ENCODE measurements around the gene SDHB.
A peak's percentile ranks its signal among the peaks of the same experiment; 100 is the strongest.

Gene SDHB

DNA sequence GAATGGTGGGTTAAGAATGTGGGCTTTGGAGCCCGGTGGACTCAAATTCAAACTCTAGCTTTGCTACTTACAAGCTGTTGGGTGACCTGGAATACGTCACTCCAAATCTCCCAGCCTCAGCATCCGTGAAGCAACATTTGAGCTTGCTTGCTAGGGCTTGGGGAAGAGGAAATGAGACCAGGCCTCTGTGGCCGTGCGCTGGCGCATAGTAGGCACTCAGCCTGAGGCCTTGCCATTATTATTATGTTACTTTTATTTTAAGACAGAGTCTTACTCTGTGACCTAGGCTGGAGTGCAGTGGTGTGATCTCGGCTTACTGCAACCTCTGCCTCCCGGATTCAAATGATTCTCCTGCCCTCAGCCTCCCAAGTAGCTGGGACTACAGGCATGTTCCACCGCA lies 61.2 kb downstream of the SDHB start:
- H3K27me3 ChIP-seq (ENCODE audit: insufficient read depth, low read depth, severe bottlenecking) = no peaks in the 10 kb centered on the region
- TF ChIP-seq, protein P1, sequence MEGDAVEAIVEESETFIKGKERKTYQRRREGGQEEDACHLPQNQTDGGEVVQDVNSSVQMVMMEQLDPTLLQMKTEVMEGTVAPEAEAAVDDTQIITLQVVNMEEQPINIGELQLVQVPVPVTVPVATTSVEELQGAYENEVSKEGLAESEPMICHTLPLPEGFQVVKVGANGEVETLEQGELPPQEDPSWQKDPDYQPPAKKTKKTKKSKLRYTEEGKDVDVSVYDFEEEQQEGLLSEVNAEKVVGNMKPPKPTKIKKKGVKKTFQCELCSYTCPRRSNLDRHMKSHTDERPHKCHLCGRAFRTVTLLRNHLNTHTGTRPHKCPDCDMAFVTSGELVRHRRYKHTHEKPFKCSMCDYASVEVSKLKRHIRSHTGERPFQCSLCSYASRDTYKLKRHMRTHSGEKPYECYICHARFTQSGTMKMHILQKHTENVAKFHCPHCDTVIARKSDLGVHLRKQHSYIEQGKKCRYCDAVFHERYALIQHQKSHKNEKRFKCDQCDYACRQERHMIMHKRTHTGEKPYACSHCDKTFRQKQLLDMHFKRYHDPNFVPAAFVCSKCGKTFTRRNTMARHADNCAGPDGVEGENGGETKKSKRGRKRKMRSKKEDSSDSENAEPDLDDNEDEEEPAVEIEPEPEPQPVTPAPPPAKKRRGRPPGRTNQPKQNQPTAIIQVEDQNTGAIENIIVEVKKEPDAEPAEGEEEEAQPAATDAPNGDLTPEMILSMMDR (IDR thresholded peaks at IDR 0.05; ENCODE audit: low read depth, low read length) = no peak
- no peaks in the 10 kb centered on the region for H3K9me3 ChIP-seq (ENCODE audit: severe bottlenecking)
- H3K36me3 ChIP-seq = peaks cover 13% of the 10 kb centered on the region
- H3K27ac ChIP-seq = no peak overlapping the region
- no peak for DNase-seq
- H3K4me3 ChIP-seq (ENCODE audit: low read depth, low read length) = no peak overlapping the region

DNA sequence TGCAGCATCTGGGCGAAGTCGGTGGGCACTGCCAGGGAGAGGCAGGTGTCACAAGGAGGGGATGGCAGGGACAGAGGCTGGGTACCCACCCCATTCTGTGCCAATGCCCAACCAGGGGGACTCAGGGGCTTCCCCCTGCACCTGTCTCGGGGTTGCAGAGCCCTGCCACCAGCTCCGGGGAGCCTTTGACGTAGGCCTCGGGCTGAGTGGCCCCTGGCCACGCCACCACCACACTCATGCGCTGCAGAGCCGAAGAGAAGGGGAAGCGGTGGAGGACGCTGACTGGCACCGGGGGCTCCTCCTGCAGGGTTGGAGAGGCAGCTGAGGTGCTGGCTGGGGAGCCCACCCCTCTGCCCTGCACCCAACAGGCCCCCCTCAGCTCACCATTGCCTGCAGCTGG lies 61.7 kb downstream of the SDHB start:
- peaks cover 16% of the 10 kb centered on the region for H3K36me3 ChIP-seq
- H3K27ac ChIP-seq = no peak overlapping the region
- no peaks in the 10 kb centered on the region for H3K9me3 ChIP-seq (ENCODE audit: severe bottlenecking)
- no peaks in the 10 kb centered on the region for H3K27me3 ChIP-seq (ENCODE audit: insufficient read depth, low read depth, severe bottlenecking)
- no peak overlapping the region for H3K4me3 ChIP-seq (ENCODE audit: low read depth, low read length)
- DNase-seq = no peak
- TF ChIP-seq, protein P1 (IDR thresholded peaks at IDR 0.05; ENCODE audit: low read depth, low read length) = no peak

DNA sequence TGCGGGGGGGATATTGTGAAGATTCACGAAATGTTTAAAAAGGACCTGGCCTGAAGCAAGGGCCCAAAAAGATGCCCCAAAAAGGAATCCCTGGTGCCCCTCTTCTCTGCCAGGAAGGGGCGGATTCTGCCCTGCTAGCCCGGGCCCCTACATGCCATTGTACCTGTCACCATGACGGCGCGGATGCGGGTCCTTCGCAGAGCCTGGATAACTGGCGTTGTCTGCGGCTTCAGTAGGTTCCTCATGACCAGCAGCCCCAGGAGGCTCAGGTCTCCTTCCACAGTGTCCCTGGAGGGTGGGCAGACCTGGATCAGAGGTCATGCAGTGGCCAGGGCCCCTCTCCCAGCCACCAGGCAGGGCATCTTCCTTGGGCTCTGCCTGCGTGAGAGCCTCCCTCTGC lies 62.3 kb downstream of the SDHB start:
- DNase-seq = no peak
- TF ChIP-seq, protein P1 (IDR thresholded peaks at IDR 0.05; ENCODE audit: low read depth, low read length) = no peak
- H3K27ac ChIP-seq = no peak overlapping the region

DNA sequence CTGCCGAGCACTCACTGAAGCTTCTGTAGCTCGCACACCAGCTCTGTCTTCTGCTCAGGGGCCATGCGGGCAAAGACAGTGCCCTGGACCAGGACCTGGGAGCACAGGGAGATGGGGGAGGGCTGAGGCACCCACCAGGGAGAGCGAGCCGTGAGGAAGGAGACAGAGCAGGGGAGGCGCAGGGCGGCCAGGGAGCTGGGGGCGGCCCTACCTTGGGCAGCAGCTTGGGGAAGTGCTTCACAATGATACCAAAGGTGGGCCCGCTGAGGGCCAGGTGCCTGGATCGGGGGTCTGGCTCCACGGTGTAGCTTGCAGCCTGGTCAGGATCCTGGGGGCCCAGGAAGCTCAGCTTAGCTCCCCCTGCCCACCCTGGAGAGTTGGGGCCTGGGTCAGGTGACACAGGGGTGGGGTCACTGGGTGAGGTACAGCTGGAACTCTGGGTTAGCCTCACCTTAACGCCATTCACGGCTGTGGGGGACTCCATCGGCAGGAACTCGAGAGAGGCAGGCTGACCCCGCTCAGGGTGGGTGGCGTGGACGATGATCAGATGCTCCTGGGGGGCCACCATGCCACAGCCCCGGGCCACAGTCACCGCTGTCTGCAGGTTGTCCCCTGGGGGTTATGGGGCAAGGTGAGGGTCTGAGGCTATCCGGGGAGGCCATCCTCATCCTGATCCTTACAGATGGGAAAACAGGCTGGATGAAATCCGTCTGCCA lies 64.0 kb downstream of the SDHB start:
- Histone ChIP-seq H3K4me3 (ENCODE audit: low read depth, low read length) (no peak overlapping the region), H3K36me3 (peaks cover 18% of the 10 kb centered on the region), H3K27me3 (ENCODE audit: insufficient read depth, low read depth, severe bottlenecking) (no peaks in the 10 kb centered on the region), H3K9me3 (ENCODE audit: severe bottlenecking) (no peaks in the 10 kb centered on the region), H3K27ac (no peak overlapping the region)
- no peak for DNase-seq
- TF ChIP-seq, protein P1 (IDR thresholded peaks at IDR 0.05; ENCODE audit: low read depth, low read length) = no peak

More for the DNA sequence above, 62.3 kb downstream of the SDHB start:
- no peak overlapping the region for H3K4me3 ChIP-seq (ENCODE audit: low read depth, low read length)
- no peaks in the 10 kb centered on the region for H3K9me3 ChIP-seq (ENCODE audit: severe bottlenecking)
- H3K36me3 ChIP-seq = peaks cover 17% of the 10 kb centered on the region
- H3K27me3 ChIP-seq (ENCODE audit: insufficient read depth, low read depth, severe bottlenecking) = no peaks in the 10 kb centered on the region

DNA sequence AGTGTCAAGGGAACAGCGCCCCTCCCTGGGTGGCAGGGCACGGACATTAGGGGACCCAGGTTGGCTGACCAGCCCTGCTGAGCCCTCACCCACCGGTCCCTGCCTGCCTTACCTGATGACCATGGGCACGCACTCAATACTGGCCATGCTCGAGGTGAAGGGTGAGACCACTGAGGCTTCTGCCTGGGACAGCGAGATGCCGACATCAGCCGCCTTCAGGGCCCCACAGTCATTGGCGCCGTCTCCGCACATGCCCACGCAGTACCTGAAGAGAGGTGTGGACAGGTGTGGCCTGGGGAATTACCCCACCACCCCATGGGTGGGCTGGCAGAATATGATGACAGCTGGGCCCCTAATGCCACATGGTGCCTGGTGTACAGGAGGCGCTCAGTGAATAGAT lies 65.6 kb downstream of the SDHB start:
- Histone ChIP-seq H3K36me3 (peaks cover 18% of the 10 kb centered on the region), H3K9me3 (ENCODE audit: severe bottlenecking) (no peaks in the 10 kb centered on the region), H3K27me3 (ENCODE audit: insufficient read depth, low read depth, severe bottlenecking) (no peaks in the 10 kb centered on the region), H3K27ac (no peak overlapping the region), H3K4me3 (ENCODE audit: low read depth, low read length) (no peak overlapping the region)
- no peak for DNase-seq
- TF ChIP-seq, protein P1 (IDR thresholded peaks at IDR 0.05; ENCODE audit: low read depth, low read length) = no peak

DNA sequence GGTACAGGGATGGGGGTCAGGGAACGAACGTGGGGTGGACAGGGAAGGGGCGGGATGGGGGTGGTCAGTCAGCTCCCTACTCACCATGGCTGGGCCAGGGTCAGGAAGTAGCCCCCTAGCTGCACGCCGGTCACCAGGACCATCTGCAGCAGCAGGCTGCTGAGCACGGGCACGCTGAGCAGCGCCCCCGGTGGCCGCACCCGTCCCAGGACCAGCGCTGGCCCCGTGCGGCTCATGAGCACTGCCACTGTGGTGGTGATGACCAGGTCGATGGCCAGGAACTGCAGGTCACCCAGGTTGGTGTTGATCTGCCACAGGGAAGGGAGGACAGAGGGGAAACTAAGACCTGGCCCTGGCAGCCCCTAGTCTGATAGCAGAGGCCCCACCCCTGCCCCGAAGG lies 66.9 kb downstream of the SDHB start:
- no peak overlapping the region for H3K27ac ChIP-seq
- peak; percentile 44 for DNase-seq
- H3K9me3 ChIP-seq (ENCODE audit: severe bottlenecking) = no peaks in the 10 kb centered on the region
- TF ChIP-seq, protein P1 (IDR thresholded peaks at IDR 0.05; ENCODE audit: low read depth, low read length) = peak; percentile 95
- H3K4me3 ChIP-seq (ENCODE audit: low read depth, low read length) = no peak overlapping the region
- peaks cover 18% of the 10 kb centered on the region for H3K36me3 ChIP-seq
- no peaks in the 10 kb centered on the region for H3K27me3 ChIP-seq (ENCODE audit: insufficient read depth, low read depth, severe bottlenecking)
